Measurements from ENCODE around the gene TBC1D16.

DNA sequence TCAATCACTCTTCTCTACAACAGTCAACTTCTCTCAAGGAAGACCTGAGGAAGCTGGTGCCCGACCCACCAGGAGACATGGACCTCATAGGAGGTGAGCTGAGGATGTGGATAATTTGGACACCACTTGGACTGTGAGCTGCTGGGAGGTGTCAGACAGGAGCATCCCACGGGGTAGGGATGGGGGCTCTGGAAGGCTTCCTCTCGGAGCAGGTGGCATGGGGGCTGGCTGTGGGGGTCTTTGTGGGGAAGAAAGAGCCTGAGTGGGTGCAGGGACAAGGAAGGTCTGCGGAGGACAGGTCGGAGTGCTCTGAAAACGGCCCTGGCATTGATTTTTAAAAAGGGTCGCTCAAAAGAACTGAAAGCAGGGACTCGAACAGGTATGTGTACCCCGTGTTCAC is 64.0 kb downstream of the TBC1D16 start:
- TF ChIP-seq, protein P1, sequence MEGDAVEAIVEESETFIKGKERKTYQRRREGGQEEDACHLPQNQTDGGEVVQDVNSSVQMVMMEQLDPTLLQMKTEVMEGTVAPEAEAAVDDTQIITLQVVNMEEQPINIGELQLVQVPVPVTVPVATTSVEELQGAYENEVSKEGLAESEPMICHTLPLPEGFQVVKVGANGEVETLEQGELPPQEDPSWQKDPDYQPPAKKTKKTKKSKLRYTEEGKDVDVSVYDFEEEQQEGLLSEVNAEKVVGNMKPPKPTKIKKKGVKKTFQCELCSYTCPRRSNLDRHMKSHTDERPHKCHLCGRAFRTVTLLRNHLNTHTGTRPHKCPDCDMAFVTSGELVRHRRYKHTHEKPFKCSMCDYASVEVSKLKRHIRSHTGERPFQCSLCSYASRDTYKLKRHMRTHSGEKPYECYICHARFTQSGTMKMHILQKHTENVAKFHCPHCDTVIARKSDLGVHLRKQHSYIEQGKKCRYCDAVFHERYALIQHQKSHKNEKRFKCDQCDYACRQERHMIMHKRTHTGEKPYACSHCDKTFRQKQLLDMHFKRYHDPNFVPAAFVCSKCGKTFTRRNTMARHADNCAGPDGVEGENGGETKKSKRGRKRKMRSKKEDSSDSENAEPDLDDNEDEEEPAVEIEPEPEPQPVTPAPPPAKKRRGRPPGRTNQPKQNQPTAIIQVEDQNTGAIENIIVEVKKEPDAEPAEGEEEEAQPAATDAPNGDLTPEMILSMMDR (IDR thresholded peaks at IDR 0.05; ENCODE audit: low read depth, low read length) = no peak
- TF ChIP-seq POLR2A (IDR thresholded peaks at IDR 0.05; ENCODE audit: extremely low read depth, insufficient read length) = no peak
- TF ChIP-seq, protein P2, sequence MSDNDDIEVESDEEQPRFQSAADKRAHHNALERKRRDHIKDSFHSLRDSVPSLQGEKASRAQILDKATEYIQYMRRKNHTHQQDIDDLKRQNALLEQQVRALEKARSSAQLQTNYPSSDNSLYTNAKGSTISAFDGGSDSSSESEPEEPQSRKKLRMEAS (IDR thresholded peaks at IDR 0.05; ENCODE audit: low read depth, low read length) = no peak
- TF ChIP-seq MYC (IDR thresholded peaks at IDR 0.05; ENCODE audit: low read depth, low read length) = no peak
